Suprapubic skin (tissue), 4 donors: ENCODE data around the gene SMIM41. TPM values are rescaled to one million over a fixed set of nuclear protein-coding genes. Genes with fewer than 3 reads are reported as not detected.

ENCODE experiments used
- DNase-seq, 2 donors: peaks; one replicate each; pipeline ENCODE4 v3.0.0-alpha.2; 2019; ENCODE audit warnings: low spot score in 2 of 2
- H3K27ac ChIP-seq: fragments of 200-600 bp; sonication (generic); one replicate; pipeline ENCODE4 v1.5.1; 2019
- H3K27me3 ChIP-seq: fragments of 200-600 bp; sonication (generic); one replicate; pipeline ENCODE4 v1.5.1; 2019
- H3K36me3 ChIP-seq: fragments of 200-600 bp; sonication (generic); one replicate; pipeline ENCODE4 v1.5.1; 2019
- H3K4me1 ChIP-seq: fragments of 200-600 bp; sonication (generic); one replicate; pipeline ENCODE4 v1.5.1; 2019
- H3K4me3 ChIP-seq: fragments of 200-600 bp; sonication (generic); one replicate; pipeline ENCODE4 v1.5.1; 2019; ENCODE audit warnings: mild to moderate bottlenecking
- H3K9me3 ChIP-seq: fragments of 200-600 bp; sonication (generic); one replicate; pipeline ENCODE4 v1.5.1; 2019
- EP300 ChIP-seq: sonication (generic); formaldehyde crosslinking; IDR thresholded peaks from one replicate; pipeline ENCODE4 v1.6.1; 2017; ENCODE audit warnings: antibody characterized with exemption
- POLR2A ChIP-seq, 2 donors: fragments of 450-650 bp; IDR thresholded peaks; one replicate each; pipeline ENCODE4 v1.6.1; 2017; ENCODE audit warnings: antibody characterized with exemption in 2 of 2, mild to moderate bottlenecking in 2 of 2, moderate library complexity in 2 of 2
- POLR2AphosphoS5 ChIP-seq, 3 donors: sonication (generic); formaldehyde crosslinking; IDR thresholded peaks; one replicate each; pipeline ENCODE4 v1.6.1; 2017; ENCODE audit warnings: antibody characterized with exemption in 3 of 3
- WGBS: methylation state at CpG from one replicate; pipeline ENCODE4 v1.1.5; 2018; 5-methylcytosine and 5-hydroxymethylcytosine counted together
- total RNA-seq, 4 donors: library from RNA; depleted of rRNA; stranded (reverse); fragments of >200 nt; gene quantifications; one replicate each; pipeline ENCODE4 v1.1.0, GENCODE V29; 2016
- TF ChIP-seq, protein P1 (sequence below), 2 donors: fragments of 200-600 bp in 1 of 2; fragments of 450-650 bp in 1 of 2; sonication (generic) in 1 of 2; IDR thresholded peaks; one replicate each; pipeline ENCODE4 v1.5.1; 2016 to 2019; ENCODE audit warnings: antibody characterized with exemption in 2 of 2, mild to moderate bottlenecking in 1 of 2, moderate library complexity in 1 of 2

SMIM41 gene
- total RNA-seq, 4 donors from 2014 or later: 0.51 to 0.57 TPM; not detected in 2

DNA sequence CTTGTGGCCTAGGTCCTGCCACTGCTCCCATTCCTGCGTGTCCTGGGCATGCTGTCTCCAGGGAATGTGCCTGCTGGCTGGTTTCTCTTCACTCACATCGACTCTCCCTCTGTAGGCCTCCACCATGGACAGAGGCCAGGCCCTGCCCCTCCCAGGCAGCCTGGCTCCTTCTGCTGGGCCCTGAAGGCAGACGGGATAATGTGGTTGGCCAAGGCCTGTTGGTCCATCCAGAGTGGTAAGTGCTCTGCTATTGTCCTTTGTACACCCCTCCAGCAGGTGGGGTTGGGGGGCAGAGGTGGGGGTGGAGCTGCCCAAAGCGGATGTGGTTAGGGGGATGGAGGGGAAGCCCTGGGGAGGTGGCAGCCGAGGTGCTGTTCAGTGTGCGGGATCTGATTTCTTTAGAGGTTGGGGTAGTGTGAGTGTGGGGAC is 37.8 kb upstream of the SMIM41 start:
- no peak overlapping the region for H3K27ac ChIP-seq
- H3K4me1 ChIP-seq: peaks cover 66% of the 10 kb centered on the region
- DNase-seq: no peak
- H3K4me3 ChIP-seq: no peak overlapping the region
- TF ChIP-seq, protein P1, sequence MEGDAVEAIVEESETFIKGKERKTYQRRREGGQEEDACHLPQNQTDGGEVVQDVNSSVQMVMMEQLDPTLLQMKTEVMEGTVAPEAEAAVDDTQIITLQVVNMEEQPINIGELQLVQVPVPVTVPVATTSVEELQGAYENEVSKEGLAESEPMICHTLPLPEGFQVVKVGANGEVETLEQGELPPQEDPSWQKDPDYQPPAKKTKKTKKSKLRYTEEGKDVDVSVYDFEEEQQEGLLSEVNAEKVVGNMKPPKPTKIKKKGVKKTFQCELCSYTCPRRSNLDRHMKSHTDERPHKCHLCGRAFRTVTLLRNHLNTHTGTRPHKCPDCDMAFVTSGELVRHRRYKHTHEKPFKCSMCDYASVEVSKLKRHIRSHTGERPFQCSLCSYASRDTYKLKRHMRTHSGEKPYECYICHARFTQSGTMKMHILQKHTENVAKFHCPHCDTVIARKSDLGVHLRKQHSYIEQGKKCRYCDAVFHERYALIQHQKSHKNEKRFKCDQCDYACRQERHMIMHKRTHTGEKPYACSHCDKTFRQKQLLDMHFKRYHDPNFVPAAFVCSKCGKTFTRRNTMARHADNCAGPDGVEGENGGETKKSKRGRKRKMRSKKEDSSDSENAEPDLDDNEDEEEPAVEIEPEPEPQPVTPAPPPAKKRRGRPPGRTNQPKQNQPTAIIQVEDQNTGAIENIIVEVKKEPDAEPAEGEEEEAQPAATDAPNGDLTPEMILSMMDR (IDR thresholded peaks at IDR 0.05): no peak
- TF ChIP-seq POLR2A (IDR thresholded peaks at IDR 0.05) (no peak), EP300 (no peak), POLR2AphosphoS5 (IDR thresholded peaks at IDR 0.05) (no peak)
- 54% methylated on average over 5 of the region's 6 CpGs for WGBS
- H3K27me3 ChIP-seq: no peaks in the 10 kb centered on the region
- no peaks in the 10 kb centered on the region for H3K9me3 ChIP-seq
- no peaks in the 10 kb centered on the region for H3K36me3 ChIP-seq

DNA sequence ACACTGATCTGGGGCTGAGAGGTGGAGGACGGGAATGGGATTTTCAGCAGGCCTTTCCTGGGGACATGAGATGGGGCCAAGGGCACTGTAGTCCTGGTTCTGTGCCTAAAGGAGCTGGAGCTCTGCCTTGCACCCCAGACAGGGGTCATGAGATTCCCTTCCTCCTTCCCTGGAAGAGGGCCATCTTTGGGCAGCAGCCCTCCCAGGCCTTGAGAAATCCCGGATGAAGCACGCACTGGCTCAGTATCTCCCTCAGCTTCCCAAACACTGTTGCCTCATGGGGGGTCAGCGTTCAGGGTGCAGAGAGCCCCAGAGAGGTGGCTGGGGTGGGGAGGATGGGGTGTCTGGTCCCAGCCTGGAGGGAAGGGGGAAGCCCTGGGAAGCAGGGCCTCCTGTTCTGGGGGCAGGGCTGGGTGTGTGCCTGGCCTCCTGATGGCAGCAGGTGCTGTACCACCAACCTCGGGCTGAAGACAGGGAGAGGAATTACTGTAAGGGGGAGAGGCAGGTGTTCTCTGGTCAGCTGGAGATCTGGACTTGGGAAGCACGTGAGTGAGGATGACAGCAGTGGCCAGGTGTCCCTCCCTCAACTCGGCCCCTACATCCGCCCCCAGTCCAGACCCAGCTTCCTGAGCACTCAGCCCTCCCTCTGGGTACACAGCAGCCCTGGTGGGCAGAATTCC is 36.7 kb upstream of the SMIM41 start:
- H3K27ac ChIP-seq: no peak overlapping the region
- TF ChIP-seq EP300 (no peak), POLR2A (IDR thresholded peaks at IDR 0.05) (no peak), POLR2AphosphoS5 (IDR thresholded peaks at IDR 0.05) (no peak)
- TF ChIP-seq, protein P1 (IDR thresholded peaks at IDR 0.05): no peak
- H3K4me3 ChIP-seq: no peak overlapping the region
- no peaks in the 10 kb centered on the region for H3K36me3 ChIP-seq
- H3K27me3 ChIP-seq: no peaks in the 10 kb centered on the region
- DNase-seq: no peak
- H3K9me3 ChIP-seq: no peaks in the 10 kb centered on the region
- peaks cover 63% of the 10 kb centered on the region for H3K4me1 ChIP-seq
- 89% methylated on average over 8 of the region's 8 CpGs for WGBS

DNA sequence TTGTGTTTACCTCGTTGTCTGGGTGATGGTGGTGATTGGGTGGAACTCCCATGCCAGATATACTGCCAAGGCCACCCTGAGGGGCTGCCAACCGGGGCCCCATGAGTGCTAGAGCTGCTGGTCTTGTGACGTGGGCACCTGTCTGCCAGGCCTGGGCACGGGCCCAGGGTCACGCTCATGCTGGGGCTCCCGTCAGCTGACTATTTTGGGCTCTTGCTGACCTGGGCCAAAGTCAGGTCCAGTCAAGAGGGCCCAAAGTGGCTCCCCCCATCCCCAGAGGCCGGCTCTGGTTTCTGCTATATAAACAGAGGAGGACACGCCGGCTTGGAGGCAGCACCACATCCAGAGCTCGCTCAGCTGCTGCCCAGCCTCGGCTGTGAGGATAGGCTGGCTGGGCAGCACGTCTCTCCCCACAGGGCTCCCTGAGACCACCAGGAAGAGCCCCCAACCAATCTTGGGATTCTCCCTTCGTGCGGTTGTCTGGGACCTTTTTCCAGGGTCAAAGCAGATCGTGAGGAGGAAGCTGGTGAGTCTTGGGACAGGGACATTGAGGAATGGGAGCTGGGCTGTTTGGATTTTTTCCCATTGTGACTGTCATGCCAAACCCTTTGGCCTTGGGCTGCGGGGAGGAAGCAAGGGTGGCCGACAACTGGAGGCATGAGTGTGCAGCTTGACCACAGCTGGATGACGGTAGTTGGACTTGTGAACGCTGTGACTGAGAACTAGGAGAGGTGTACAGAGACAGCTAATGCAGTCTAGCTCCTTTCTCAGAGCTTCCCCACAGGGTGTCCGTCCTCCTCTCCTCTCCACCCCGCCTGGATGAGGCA is 35.9 kb upstream of the SMIM41 start:
- WGBS: 61% methylated on average over 12 of the region's 21 CpGs
- Histone ChIP-seq H3K4me1 (peaks cover 56% of the 10 kb centered on the region), H3K4me3 (no peak overlapping the region), H3K9me3 (no peaks in the 10 kb centered on the region), H3K36me3 (no peaks in the 10 kb centered on the region), H3K27ac (peak overlapping the region; percentile 74), H3K27me3 (no peaks in the 10 kb centered on the region)
- no peak for DNase-seq
- TF ChIP-seq POLR2AphosphoS5 (IDR thresholded peaks at IDR 0.05): no peak
- TF ChIP-seq, protein P1 (IDR thresholded peaks at IDR 0.05): no peak
- no peak for TF ChIP-seq POLR2A (IDR thresholded peaks at IDR 0.05)
- no peak for TF ChIP-seq EP300

DNA sequence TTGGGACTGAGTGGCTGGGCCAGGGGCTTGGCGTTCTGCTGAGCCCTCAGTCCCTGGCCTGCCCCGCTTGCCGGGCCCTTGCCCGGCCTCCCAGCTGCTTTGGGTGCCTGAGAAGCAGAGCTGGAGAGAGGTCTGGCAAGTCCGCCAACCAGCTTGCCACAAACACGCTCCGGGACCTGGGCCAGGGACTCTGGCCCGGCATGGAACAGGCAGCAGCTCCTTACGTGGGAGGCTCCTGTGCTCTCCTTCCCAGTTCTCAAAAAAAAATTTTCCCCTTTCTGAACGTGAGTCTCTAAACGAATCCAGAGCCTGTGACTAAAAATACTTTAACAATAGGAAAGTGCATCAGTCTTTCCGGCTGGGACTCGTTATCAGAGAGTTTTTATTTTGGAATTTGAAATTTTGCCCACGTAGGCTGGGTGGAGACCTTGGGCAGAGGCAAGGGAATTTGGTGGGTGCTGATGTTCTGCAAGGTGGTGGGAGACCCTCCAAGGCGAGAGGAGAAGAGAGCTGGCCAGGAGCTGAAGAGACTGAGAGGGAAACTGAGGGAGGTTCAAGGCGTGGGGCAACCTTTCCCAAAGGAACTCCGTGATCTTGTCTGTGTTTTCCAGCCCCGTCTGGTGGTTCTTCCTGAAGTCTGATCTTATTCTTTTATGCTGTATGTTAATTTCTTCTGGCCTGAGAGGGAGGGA is 35.1 kb upstream of the SMIM41 start:
- H3K27me3 ChIP-seq: no peaks in the 10 kb centered on the region
- no peaks in the 10 kb centered on the region for H3K9me3 ChIP-seq
- whole genome bisulfite sequencing: 15% methylated on average over 16 of the region's 18 CpGs
- DNase-seq: peak; percentile 89 to 90
- H3K4me3 ChIP-seq: no peak overlapping the region
- no peak for TF ChIP-seq EP300
- TF ChIP-seq, protein P1 (IDR thresholded peaks at IDR 0.05): no peak
- no peak for TF ChIP-seq POLR2AphosphoS5 (IDR thresholded peaks at IDR 0.05)
- TF ChIP-seq POLR2A (IDR thresholded peaks at IDR 0.05): no peak
- no peaks in the 10 kb centered on the region for H3K36me3 ChIP-seq
- H3K27ac ChIP-seq: peak overlapping the region; percentile 74
- H3K4me1 ChIP-seq: peaks cover 54% of the 10 kb centered on the region
